HepG2 (cell line): Measurements from ENCODE around the gene SLC35F6. TPM values are rescaled to one million over a fixed set of nuclear protein-coding genes. Genes with fewer than 3 reads are reported as not detected.

Experiments used
- BRD4 ChIP-seq: sonication (generic); formaldehyde crosslinking; IDR thresholded peaks from 2 replicates; pipeline ENCODE4 v1.4.0; 2020; ENCODE audit warnings: missing genetic modification reagents
- HCFC1 ChIP-seq: fragments of 150-350 bp; IDR thresholded peaks from 2 replicates; pipeline ENCODE4 v1.6.1; 2014; ENCODE audit warnings: low read depth, low read length
- MAF1 ChIP-seq: sonication (generic); formaldehyde crosslinking; IDR thresholded peaks from 2 replicates; pipeline ENCODE4 v1.5.0; 2020; ENCODE audit warnings: missing genetic modification reagents, borderline replicate concordance
- MXI1 ChIP-seq: IDR thresholded peaks from 3 replicates; pipeline ENCODE4 v1.6.1; 2012; ENCODE audit warnings: low read depth, low read length, inconsistent platforms, borderline replicate concordance
- NFIC ChIP-seq: IDR thresholded peaks from 2 replicates; pipeline ENCODE4 v1.6.1; 2012; ENCODE audit warnings: mild to moderate bottlenecking, low read length, inconsistent platforms
- RARA ChIP-seq: IDR thresholded peaks from 2 replicates; pipeline ENCODE4 v1.6.1; 2016; ENCODE audit warnings: missing genetic modification reagents, missing compliant biosample characterization
- RCOR2 ChIP-seq: IDR thresholded peaks from 2 replicates; pipeline ENCODE4 v1.6.1; 2016; ENCODE audit warnings: missing biosample characterization, missing genetic modification reagents
- SMAD1 ChIP-seq: sonication (generic); formaldehyde crosslinking; IDR thresholded peaks from 2 replicates; pipeline ENCODE4 v1.4.0; 2020; ENCODE audit warnings: missing genetic modification reagents, low read depth, mild to moderate bottlenecking, borderline replicate concordance
- SMARCE1 ChIP-seq: fragments of 450-650 bp; IDR thresholded peaks from 2 replicates; pipeline ENCODE4 v1.6.1; 2017; ENCODE audit warnings: borderline replicate concordance
- TEAD3 ChIP-seq: optimal IDR thresholded peaks from 2 replicates; pipeline ENCODE3; 2016; ENCODE audit warnings: borderline replicate concordance
- ZNF205 ChIP-seq: IDR thresholded peaks from 2 replicates; pipeline ENCODE4 v1.6.1; 2018; ENCODE audit warnings: missing biosample characterization, missing genetic modification reagents
- polyA plus RNA-seq, 8 experiments: library from polyadenylated mRNA; depleted of rRNA in 3 of 8; stranded (reverse) in 7 of 8; unstranded in 1 of 8; fragments of >200 nt; fragmentation: Illumina TruSeq in 4 of 8; extraction: Trizol in 4 of 8; gene quantifications; 2 replicates each; pipeline versions ENCODE4 v1.2.1 to v1.2.3, GENCODE V29; 2011 to 2016; ENCODE audit warnings: low read depth in 4 of 8, missing spikeins in 1 of 8, mixed read lengths in 1 of 8; ENCODE audit not compliant: insufficient read depth in 1 of 8
- total RNA-seq, 5 experiments: library from RNA; depleted of rRNA; stranded (reverse); fragments of >200 nt; fragmentation: Illumina TruSeq; extraction: Trizol; gene quantifications; 2 replicates each; pipeline ENCODE4 v1.2.3, GENCODE V29; 2016; ENCODE audit warnings: low read depth in 1 of 5
- TF ChIP-seq, protein P1 (sequence below): IDR thresholded peaks from 2 replicates; pipeline ENCODE4 v1.6.1; 2016; ENCODE audit warnings: low read depth
- TF ChIP-seq, protein P2 (sequence below): IDR thresholded peaks from 2 replicates; pipeline ENCODE4 v1.6.1; 2016; ENCODE audit warnings: missing biosample characterization, missing genetic modification reagents, low read depth
- TF ChIP-seq, protein P3 (sequence below): sonication (generic); formaldehyde crosslinking; IDR thresholded peaks from 2 replicates; pipeline ENCODE4 v1.4.0; 2020; ENCODE audit warnings: mild to moderate bottlenecking, missing genetic modification reagents
- TF ChIP-seq, protein P4 (sequence below): sonication (generic); formaldehyde crosslinking; IDR thresholded peaks from 2 replicates; pipeline ENCODE4 v1.4.0; 2020; ENCODE audit warnings: mild to moderate bottlenecking, low read depth, missing genetic modification reagents
- TF ChIP-seq, protein P5 (sequence below): sonication (generic); formaldehyde crosslinking; IDR thresholded peaks from 2 replicates; pipeline ENCODE4 v1.4.0; 2020; ENCODE audit warnings: low read depth, mild to moderate bottlenecking, missing genetic modification reagents

The SLC35F6 gene
- total and polyA plus RNA-seq, 2 of the 13 experiments (the other 11 are each of a cell fraction or from before 2014, with no cell fraction given), result 15.2 to 21.2 TPM

DNA sequence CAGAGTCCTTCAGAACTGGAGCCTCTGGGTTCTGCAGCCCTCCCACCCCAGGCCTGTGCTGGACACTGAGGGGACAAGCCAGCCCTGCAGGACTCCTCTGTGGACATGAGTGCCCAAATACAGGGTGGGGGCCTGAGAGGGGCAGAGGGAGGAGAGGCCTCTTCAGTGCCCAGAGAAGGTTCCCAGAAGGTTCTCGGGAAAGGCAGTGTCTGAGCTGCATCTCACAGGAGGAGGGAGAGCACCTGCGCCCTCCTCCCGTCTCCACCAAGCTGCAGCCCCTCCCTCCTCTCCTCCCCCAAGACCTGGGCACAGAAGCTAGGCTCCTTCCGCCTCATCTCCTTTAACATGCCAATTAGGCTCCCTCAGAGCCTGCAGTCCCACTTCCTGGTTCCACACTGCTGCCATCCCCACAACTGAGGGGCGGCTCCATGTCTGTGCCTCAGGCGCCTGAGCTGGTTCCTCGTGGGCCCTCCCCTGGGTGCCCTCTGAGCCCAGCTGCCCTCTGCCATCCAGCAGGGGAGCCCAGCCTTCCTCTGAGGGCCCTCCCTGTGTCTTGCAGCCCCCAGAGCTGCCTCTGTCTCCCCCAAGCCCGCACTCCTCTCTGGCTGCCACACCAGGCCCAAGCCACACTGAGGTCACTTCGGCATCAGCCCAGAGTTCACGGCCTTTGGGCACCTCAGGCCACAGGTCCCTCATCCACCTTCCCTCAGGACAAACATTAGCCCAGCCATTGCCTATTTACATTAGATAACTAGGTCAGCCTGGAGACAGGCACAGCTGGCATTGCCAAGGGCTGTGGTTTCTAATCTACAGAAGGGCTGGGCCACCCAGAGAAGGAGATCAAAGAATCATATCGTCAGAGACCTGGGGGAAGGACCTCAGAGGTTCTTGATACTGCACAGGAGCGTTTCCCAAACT is 42.7 kb upstream of the SLC35F6 start (continued):
- TF ChIP-seq, protein P1, sequence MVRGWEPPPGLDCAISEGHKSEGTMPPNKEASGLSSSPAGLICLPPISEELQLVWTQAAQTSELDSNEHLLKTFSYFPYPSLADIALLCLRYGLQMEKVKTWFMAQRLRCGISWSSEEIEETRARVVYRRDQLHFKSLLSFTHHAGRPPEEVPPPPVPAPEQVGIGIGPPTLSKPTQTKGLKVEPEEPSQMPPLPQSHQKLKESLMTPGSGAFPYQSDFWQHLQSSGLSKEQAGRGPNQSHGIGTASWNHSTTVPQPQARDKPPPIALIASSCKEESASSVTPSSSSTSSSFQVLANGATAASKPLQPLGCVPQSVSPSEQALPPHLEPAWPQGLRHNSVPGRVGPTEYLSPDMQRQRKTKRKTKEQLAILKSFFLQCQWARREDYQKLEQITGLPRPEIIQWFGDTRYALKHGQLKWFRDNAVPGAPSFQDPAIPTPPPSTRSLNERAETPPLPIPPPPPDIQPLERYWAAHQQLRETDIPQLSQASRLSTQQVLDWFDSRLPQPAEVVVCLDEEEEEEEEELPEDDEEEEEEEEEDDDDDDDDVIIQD (CRISPR knock-in tag), result no peak
- TF ChIP-seq, protein P2, sequence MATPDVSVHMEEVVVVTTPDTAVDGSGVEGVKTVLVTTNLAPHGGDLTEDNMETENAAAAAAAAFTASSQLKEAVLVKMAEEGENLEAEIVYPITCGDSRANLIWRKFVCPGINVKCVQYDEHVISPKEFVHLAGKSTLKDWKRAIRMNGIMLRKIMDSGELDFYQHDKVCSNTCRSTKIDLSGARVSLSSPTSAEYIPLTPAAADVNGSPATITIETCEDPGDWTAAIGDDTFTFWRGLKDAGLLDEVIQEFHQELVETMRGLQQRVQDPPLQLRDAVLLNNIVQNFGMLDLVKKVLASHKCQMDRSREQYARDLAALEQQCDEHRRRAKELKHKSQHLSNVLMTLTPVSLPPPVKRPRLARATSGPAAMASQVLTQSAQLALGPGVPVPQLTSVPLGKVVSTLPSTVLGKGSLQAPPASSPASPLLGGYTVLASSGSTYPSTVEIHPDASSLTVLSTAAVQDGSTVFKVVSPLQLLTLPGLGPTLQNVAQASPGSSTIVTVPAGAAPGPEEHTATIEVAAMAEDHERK (CRISPR knock-in tag), result no peak
- TF ChIP-seq RARA (CRISPR knock-in tag), result peak; percentile 97
- TF ChIP-seq BRD4 (CRISPR knock-in tag), result no peak
- TF ChIP-seq, protein P3, sequence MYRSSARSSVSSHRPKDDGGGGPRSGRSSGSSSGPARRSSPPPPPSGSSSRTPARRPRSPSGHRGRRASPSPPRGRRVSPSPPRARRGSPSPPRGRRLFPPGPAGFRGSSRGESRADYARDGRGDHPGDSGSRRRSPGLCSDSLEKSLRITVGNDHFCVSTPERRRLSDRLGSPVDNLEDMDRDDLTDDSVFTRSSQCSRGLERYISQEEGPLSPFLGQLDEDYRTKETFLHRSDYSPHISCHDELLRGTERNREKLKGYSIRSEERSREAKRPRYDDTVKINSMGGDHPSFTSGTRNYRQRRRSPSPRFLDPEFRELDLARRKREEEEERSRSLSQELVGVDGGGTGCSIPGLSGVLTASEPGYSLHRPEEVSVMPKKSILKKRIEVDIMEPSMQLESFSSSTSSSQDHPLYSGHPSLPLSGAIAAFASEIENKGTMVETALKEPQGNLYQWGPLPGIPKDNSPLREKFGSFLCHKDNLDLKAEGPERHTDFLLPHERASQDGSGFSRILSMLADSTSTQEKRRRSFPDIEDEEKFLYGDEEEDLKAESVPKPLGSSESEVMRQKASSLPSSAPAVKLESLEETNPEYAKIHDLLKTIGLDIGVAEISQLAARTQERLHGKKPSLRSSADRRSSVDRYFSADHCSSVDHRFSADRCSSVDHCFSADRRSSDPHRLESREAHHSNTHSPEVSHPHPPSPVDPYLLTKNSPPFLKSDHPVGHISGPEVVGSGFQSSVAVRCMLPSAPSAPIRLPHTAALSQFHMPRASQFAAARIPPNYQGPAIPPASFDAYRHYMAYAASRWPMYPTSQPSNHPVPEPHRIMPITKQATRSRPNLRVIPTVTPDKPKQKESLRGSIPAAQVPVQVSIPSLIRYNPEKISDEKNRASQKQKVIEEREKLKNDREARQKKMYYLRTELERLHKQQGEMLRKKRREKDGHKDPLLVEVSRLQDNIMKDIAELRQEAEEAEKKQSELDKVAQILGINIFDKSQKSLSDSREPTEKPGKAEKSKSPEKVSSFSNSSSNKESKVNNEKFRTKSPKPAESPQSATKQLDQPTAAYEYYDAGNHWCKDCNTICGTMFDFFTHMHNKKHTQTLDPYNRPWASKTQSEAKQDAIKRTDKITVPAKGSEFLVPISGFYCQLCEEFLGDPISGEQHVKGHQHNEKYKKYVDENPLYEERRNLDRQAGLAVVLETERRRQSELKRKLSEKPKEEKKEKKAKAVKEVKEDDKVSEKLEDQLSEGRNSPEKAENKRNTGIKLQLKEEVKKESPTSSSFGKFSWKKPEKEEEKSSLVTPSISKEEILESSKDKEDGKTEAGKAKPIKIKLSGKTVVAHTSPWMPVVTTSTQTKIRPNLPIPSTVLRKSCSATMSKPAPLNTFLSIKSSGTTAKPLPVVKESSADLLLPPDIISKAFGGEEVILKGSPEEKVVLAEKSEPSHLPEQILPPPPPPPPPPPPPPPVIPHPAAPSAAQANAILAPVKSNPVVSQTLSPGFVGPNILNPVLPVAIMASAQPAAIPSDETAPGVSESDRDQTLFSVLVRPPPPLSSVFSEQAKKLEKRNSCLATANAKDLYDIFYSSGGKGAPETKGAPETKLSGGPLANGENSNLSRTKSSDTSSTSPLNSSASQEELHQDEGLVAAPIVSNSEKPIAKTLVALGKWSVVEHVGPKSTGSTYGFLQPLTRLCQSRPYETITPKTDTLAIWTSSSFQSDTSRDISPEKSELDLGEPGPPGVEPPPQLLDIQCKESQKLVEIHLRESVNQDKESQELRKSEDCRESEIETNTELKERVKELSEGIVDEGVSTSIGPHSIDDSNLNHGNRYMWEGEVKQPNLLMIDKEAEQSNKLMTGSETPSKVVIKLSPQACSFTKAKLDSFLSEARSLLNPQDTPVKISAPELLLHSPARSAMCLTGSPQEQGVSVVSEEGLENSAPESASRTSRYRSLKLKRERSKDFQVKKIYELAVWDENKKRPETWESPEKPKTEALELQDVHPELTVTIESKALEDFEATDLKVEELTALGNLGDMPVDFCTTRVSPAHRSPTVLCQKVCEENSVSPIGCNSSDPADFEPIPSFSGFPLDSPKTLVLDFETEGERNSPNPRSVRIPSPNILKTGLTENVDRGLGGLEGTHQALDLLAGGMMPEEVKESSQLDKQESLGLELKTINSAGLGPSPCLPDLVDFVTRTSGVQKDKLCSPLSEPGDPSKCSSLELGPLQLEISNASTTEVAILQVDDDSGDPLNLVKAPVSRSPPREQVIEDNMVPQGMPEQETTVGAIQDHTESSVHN, result no peak
- no peak for TF ChIP-seq MXI1
- TF ChIP-seq NFIC, result 0 out of 2 replicates have a peak, but pooled peaks have one; percentile 14
- TF ChIP-seq SMARCE1, result no peak
- no peak for TF ChIP-seq ZNF205
- no peak for TF ChIP-seq HCFC1
- no peak for TF ChIP-seq SMAD1 (CRISPR knock-in tag)
- TF ChIP-seq RCOR2 (CRISPR knock-in tag), result 0 out of 2 replicates have a peak, but pooled peaks have one; percentile 49
- TF ChIP-seq TEAD3 (CRISPR knock-in tag), result peak; percentile 46
- TF ChIP-seq, protein P4, sequence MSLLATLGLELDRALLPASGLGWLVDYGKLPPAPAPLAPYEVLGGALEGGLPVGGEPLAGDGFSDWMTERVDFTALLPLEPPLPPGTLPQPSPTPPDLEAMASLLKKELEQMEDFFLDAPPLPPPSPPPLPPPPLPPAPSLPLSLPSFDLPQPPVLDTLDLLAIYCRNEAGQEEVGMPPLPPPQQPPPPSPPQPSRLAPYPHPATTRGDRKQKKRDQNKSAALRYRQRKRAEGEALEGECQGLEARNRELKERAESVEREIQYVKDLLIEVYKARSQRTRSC (CRISPR knock-in tag), result no peak
- TF ChIP-seq MAF1, result no peak
- TF ChIP-seq, protein P5, sequence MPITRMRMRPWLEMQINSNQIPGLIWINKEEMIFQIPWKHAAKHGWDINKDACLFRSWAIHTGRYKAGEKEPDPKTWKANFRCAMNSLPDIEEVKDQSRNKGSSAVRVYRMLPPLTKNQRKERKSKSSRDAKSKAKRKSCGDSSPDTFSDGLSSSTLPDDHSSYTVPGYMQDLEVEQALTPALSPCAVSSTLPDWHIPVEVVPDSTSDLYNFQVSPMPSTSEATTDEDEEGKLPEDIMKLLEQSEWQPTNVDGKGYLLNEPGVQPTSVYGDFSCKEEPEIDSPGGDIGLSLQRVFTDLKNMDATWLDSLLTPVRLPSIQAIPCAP (CRISPR knock-in tag), result no peak
